ENCODE data around the gene STRIP2.
"Not testable (repeated sequence)": the region's sequence is repeated elsewhere in the genome, so short reads cannot be mapped to it uniquely, and the experiment has no call there.

The STRIP2 gene

GRCh38 chr7:129433847-129434674, at the start of gene STRIP2:
Gene STRIP2 (plus strand): TSS chr7:129434432. CDS start chr7:129434473, 41 bp downstream.
- peak; percentile 83 for DNase-seq

DNA sequence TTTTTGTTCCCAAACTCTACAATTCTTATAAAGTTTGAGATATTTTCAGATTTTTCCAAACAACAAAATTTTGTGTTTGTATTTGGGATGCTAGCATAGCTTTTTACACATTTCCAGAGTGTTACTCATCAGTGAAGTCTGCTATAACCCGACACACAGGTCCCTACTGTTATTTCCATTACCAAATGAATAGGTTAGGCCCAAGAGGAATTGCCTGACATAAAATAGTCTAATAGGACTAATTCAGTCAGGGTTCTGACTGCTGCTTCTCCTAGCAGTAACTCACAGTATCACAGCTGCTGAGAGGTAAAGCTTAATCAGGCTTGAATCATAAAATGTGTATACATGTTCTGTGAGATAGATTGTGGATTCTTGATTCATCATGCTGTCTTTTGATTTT, 49.1 kb upstream of the STRIP2 start:
- no peak for DNase-seq

GRCh38 chr7:129385598-129385997, 48.6 kb upstream of the STRIP2 start:
- DNase-seq, result no peak

GRCh38 chr7:129386506-129386905, 47.7 kb upstream of the STRIP2 start:
- DNase-seq, result no peak

GRCh38 chr7:129387537-129387936, 46.7 kb upstream of the STRIP2 start:
- DNase-seq, result no peak

- DNase-seq, result no peak
Observed at GRCh38 chr7:129388333-129389098, 45.7 kb upstream of the STRIP2 start.

GRCh38 chr7:129389829-129390228, 44.4 kb upstream of the STRIP2 start:
- no peak for DNase-seq

DNA sequence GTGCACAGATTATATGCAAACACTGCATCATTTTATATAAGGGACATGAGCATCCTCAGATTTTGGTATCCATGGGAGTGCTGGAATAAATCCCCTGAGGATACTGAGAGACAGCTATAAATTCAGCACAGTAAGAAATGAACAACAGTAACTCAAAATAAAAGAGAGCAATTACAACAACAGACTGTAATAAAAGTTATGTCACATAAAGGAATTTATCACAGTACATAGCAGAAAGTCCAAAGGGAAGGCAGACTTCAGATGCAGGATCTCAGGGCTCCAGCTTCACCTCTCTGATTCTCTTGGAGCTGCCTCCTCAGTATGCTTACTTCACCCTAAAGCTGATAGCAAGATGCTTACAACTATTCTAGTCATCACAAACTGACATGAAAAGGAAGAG, 43.9 kb upstream of the STRIP2 start:
- DNase-seq, result no peak

- no peak for DNase-seq
Observed at GRCh38 chr7:129391546-129392171, 42.6 kb upstream of the STRIP2 start.

GRCh38 chr7:129393255-129393654, 41.0 kb upstream of the STRIP2 start:
- no peak for DNase-seq

DNA sequence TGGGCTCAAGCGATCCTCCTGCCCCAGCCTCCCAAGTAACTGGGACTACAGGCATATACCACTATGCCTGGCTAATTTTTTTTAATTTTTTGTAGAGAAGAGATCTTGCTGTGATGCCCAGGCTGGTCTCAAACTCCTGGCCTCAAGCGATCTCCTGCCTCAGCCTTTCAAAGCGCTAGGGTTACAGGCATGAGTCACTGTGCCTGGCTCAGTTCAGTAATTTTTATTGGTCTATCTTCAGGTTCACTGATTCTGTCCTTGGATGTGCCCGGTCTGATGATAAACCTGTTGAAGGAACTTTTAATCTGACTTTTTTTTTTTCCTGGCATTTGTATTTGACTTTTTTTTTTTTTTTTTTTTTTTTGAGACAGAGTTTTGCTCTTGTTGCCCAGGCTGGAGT, 40.1 kb upstream of the STRIP2 start:
- DNase-seq, result no peak

- no peak for DNase-seq
Observed at GRCh38 chr7:129394982-129395914, 39.0 kb upstream of the STRIP2 start.

DNA sequence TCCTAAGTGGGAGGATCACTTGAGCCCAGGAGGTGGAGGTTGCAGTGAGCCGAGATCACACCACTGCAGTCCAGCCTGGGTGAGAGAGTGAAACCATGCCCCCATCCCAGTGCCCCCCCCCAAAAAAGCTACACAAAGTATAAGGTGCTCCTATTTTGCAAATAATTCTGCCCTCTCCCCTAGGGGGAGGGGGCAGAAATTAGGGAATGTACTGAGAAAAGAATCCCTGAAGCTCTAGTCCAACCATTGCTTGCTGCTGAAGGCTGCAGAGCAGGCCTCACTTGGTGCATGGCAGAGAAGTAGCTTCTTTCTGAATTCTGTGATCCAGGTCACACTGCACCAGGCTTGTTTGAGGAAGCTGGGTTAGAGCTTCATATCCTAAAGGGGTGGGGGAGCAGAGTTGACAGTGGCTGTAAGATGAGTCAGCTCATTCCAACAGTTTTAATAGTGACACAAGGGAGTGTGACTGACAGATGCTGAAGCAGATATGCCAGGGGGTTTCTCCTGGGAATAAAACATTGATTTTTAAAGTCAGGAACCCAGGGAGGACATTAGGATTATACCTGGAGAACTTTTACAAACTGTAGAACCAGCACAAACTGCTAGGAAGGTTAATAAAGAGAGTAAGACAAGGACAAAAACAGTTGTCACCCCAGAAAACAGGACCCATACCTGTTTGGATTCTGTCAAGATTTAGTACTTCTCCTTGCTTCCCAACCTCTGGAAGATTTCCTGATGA, 32.8 kb upstream of the STRIP2 start:
- DNase-seq, result peak; percentile 20

GRCh38 chr7:129401967-129402860, 32.0 kb upstream of the STRIP2 start:
- DNase-seq, result no peak

- no peak for DNase-seq
Observed at GRCh38 chr7:129405527-129405926, 28.7 kb upstream of the STRIP2 start.

DNA sequence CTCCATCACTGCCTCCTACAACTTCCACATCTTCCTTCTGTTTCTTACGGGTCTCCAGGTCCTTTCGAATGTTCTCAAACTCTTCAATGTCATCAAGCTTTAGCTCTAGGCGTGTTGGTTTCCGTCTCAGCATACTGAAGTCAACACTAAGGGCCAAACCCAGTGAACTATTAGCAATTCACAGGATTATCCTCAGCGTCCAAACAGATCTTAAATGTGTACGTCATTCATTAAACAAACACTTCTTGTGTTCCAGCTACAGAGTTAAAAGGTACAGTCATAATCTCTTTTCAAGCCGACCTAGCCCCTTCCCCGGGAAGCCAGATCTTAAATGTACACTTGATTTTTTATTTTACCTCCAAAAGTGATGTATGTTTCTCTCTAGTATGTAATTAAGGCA, 24.0 kb upstream of the STRIP2 start:
- not testable (repeated sequence) for DNase-seq

DNA sequence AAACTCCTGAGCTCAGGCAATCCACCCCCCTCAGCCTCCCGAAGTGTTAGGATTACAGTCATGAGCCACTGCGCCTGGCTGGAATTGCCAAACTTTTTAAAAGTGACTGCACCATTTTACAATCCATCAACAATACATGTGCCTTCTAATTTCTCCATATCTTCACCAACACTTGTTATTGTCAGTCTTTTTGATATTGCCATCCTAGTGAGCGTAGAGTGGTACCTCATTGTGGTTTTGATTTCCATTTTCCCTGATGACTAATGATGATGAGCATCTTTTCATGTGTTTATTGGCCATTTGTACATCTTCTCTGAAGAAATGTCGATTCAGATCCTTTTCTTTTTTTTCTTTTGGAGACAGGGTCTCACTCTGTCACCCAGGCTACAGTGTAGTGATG, 21.7 kb upstream of the STRIP2 start:
- no peak for DNase-seq

- DNase-seq, result no peak
Observed at GRCh38 chr7:129417073-129417472, 17.2 kb upstream of the STRIP2 start.

- DNase-seq, result no peak
Observed at GRCh38 chr7:129421717-129422250, 12.4 kb upstream of the STRIP2 start.

GRCh38 chr7:129422727-129423126, 11.5 kb upstream of the STRIP2 start:
- DNase-seq, result no peak
